Stimulated activated CD4-positive, alpha-beta T cell treated with anti-CD3 and anti-CD28 coated beads, Interleukin-15, amount 100 ng/mL, for 48 hours (primary cell): ENCODE data around the gene METRNL.

Source experiments
- DNase-seq, 2 donors: peaks; one replicate each; pipeline ENCODE4 v3.0.0-alpha.2; 2020; ENCODE audit warnings: low read depth in 2 of 2

The METRNL gene

DNA sequence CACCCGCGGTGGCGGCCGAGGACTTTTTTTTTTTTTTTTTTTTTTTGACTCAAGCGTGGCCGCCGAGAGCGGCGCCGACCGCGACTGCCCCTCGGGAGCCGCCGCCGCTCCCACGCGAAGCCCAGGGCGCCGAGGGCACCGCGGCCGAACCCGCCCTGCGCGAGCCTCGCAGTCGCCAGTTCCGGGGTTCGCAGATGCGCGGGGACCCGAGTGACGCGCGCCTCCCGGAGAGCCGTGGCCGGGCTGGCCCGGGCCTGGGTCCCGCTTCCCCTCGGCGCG lies 1.1 kb downstream of the METRNL start:
- no peak for DNase-seq

DNA sequence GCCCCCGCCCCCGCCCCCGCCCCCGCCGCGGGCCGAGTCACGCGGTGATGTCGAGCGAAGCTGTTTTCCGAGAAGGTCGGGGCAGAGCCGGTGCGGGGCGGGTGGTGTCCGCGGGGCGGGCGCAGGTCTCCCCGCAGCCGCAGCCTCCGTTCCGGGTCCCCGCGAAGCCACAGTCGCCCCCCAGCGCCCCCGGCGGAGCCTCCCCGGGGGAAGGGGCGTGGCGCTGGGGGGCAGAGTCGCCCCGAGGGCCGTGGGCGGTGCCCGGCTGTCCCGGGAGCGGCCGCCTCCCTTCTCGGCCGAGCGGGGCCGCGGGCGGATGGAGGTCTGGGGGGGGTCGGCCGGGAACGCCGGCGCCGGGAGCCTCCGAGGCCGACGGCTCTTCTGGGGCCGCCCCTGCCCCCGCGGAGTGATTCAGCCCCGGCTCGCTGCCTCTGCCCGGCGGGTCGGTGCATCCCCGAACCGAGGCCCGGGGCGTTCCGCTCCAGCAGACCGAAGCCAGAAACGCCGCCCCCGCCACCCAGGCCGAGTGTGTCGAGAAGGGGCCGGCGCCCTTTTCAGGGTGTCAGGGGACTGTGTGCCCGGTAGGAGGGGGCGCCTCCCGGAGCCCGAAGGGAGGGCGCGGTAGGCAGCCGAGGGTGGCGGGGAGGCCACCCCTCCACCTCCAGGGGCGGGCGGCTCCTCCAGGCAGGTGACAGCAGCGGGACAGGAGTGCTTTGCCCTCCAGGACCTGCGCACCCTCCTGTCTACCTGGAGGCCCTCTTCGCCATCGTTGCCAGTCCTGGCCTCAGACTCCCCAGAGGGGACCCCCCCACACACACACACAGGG lies 1.7 kb downstream of the METRNL start:
- no peak for DNase-seq

DNA sequence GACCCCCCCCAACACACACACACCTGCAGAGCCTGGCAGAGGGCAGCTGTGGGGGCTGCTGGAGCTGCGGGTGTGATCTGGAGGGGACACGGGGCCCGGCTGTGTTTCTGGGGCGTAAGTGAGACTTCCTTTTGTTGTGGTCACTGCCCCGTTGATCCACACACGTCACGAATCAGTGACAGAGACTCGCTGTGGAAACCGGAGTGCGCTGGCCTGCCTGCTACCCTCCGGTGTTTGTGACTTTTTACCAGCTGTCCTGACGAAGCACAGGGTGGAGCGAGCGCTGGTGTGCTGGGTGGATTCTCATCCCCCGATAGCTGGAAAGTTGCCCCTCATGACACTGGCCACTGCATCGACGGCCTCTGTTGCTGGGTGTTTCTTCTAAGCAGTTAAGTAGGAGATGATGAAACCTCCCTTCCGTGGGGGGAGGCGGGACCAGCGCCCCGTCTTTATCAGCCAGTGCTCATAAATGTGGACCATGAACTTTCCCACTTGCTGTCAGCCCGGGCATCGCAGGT lies 2.3 kb downstream of the METRNL start:
- no peak for DNase-seq

DNA sequence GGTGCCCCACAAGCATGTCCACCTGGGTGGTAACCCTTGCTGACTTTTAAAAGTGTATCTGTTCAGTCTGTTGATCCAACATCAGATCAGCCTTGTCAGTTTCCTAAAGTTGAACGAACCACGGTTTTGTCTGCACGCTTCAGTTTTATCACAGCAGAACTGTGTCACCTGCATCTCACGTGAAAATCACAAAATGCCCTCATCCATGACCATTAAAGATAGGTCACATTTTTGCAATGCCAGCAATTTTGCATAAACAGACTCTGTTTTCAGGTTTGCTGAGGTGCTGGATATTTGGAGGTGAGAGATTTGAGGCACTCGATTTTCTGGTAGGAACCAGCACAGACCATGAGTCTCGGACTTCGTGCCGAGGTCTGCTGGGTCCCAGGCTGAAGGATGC lies 3.0 kb downstream of the METRNL start:
- DNase-seq, result no peak

DNA sequence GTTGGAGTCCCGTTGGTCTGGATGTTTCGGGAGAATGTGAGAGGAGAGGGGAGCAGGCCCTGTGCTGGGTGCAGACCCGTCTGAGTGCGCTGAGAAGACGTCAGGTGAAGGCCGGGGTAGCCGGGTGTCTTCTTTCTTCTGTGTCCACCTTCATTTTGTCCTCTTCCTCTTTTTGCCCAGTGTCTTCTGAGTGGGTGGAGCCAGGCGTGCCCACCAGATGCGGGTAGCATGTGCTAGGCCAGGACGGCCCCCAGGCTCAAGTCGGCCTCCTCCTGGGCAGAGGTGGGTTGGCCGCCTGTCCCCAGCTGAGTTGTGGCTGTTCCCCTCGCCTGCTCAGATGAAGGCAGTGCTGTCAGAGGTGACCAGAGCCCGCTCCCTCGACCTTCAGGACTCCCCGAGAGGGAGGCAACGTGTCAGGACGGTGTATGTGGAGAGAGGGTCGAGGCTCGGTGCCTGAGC lies 3.5 kb downstream of the METRNL start:
- no peak for DNase-seq

DNA sequence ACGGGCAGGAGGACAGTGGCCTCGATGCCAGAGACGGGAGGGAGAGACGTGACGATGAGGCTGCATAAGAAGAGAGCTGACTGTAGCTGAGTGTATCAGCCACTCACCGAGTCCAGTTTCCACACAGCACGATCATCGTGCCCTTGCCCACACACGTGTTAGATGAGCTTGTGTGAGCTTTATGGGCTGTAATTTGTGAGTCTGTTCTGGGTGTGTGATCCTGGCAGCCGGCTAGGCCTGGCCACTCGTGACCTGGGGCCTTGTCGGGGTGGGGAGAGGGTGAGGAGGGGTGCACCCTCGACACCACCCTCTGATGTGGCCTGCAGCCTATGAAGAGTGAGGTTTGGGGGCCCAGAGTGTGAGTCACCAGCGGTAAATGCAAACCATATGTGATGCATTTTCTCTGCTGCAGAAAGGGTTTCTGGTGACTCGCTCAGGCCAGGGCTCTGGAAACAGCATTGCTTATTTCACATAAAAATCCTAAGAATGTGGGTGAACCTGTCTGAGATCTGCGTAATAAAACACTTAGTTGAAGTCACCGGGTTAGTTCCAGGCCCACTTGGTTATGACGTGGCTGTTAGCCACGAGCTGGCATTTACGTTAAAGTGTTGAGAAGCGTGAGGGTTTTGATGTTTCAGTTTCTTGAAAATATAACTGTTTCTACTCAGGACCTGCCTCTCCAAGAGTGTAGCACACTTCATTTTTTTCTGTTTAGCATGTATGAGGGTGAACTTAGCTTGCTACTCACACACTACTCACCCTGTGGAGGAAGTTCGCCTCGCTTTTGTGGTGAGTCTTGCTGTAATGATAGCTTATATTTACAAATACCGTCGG lies 4.2 kb downstream of the METRNL start:
- peak; percentile 35 to 59 for DNase-seq

DNA sequence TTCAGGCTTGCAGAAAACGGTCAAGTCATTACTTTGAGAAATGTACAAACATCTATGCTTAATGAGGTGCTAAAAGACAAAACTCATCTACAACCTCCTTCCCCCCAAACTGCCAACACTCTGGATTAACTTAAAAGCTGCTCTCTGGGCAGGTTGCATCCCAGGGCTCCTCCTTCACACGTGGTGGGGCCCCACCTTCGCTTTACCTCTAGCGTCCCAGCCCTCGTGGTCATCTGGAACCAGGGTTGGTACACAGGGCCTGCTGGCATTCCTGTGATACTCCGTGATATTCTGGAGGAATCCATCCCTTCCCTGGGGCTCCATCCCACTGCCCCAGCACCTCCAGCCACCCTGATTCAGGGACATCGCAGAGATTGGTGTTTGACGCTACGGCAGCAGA lies 4.8 kb downstream of the METRNL start:
- DNase-seq, result no peak

DNA sequence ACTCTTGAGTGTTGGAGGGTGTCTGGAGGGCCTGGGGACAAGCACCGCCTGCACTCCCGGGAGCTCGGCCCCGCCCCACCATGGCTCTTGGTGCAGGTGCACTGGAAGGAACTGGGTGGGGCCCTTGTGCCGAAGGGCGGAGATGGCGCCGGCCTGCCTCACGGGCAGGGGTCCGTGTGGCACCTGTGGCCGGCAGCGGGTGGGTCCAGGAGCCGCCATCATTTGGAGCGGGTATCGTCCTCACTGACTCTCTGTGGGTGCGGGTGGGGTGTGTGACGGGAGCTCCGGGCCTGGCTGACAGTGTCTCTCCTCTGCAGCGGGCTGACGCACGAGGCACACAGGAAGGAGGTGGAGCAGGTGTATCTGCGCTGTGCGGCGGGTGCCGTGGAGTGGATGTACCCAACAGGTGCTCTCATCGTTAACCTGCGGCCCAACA lies 5.2 kb downstream of the METRNL start:
- no peak for DNase-seq

DNA sequence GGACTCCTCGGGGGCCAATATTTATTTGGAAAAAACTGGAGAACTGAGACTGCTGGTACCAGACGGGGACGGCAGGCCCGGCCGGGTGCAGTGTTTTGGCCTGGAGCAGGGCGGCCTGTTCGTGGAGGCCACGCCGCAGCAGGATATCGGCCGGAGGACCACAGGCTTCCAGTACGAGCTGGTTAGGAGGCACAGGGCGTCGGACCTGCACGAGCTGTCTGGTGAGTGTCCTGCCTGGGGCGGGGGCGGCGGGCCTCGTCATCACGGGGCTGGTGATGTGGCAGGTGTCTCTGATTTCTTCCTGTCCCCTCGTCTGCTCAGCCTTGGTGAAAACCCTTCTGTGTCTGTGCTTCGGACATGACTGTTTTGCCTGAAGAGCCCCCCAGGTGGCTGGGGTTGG lies 5.7 kb downstream of the METRNL start:
- DNase-seq, result no peak

DNA sequence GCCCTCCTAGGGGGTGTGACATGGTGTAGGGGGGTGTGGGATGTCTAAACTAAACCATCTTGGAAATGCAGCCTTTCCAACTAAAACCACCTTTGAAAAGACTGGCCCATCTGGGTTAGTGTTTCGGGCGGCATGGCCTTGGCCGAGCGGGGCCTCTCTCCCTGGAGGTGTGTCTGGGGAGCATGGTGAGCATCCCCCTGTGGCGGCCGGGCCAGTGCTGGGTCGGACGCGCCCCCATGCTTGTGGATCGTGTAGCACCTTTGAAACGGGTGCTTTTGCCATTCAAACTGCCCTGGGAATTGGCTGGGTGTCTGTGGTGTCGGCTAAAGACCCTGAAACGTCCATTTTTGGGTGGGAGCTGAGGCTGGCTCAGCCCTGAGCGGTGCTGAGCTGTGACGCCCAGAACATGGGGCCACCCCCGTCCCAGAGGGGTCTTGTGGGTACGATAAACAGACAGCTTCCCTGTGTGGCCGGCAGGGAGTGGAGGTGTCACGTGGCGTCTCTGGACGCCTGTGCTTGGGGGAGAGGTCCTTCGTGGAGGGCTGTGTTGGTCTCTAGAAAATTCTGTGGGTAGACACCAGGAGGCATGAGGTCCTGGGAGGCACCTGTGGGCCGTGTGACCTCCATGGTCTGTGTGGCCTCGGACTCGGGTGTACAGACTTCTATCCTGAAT lies 6.3 kb downstream of the METRNL start:
- no peak for DNase-seq

DNA sequence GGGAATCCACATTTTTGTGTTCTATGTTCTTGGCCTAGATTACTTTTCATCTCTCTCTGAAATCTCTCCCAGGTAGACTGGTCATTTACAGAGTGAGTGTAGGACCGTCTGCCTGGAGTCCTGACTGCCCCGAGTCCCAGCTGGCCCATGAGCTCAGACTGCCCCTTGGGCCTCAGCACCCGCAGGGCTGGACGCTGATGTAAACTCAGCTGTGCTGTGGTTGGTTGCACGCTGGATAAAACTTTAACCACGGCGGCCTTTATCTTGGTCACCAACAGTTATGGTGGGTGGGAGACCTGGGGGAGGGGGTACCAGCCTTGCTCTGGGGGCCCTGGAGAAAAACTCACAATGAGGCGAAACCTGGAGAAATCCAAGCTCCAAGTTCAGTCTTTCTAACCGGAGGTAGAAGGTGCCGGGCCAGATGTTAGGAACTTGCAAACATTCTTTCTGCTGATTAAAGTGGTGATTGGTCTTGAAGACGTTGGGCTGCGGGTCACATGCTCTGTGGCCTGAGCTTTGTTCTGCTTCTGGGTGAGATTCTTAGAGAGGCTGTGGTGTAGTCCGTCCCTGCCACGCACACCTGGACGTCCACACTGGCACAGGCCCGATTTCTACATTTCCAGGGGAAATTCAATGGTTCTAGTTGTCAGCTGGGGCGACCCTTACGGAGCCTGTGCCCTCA lies 6.9 kb downstream of the METRNL start:
- DNase-seq, result no peak

DNA sequence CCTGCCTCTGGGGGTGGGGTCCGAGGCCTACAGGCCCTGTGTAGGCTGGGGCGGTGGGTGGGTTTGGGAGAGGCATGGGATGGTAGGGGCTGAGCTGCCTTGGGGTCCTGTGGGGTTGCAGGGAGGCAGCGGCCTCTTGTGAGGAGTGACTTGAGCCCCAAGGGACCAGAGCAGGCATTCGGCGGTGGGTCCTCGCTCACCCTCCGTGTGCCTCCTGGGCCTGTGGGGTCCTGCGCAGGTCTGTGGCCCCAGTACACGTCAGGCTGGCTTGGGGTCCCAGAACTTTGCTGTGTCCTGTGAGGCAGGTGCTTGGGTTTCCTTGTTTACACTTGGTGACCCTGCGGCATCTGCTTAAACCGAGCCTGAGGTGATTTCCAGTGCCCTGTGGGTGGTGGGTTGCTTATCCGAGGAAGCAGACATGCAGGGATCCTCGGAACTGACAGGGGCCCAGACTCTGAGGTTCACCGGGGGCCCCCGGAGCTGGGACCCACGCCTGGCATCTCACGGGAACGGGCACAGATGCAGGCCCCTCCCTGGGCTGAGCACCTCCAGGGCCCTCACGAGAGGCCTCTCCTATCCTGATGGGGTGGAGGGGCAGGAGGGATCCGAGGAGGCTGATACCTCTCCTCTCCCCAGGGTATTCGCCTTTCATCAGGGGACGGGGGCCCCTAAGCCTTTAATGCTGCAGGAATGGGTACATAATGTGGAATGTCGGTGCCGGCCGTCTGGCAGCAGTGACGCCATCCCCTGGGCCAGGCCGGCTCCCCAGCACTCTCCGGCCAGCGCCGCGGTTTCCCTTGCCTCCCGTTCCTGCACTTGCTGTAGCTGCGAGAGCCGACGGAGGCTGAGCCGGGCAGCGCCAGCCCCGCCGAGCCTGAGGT lies 7.7 kb downstream of the METRNL start:
- no peak for DNase-seq

DNA sequence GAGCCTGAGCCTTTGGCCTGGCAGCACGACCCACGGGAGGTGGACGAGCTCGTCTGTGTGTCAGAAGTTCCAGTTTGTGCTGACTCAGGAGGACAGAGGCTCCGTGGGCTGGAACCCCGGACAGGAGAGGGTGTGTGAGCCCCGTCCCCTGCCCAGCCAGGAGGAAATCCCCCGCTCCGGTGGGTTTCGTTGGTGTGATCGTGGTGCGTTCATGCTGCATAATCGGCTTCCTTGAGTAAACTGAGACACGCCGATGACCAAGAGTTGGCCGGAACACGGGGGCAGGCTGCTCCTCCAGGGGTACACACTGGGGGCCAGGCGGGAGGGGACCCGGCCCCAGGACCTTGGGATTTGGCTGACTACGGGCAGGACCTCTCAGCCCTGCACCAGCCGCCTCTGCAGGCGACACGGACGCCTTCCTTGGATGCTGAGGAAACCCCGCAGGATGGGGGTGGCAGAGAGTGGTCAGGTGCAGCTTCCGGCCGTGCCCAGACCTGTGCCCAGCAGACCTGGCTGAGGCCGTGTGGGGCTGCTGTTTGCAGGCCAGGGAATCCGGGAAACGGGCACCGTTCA lies 8.5 kb downstream of the METRNL start:
- no peak for DNase-seq

DNA sequence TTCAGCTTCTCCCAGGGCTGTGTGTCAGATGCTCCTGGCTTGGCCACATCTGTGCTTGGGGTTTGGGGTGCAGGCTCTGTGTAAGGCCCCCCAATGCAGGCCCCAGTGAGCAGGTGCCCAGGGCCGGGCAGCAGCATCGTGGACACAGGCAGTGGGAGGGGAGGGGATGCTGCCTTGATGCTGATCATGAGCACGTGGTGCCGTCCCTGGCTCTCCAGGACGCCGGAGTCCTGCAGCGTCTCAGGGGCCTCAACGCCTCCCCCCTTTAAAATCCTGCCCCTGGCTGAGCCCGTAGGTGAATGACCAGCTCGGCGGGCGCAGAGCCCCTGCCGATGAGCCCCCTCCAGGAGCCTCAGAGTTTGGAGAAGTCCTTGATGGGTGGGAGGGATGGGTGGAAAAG lies 9.0 kb downstream of the METRNL start:
- DNase-seq, result no peak

DNA sequence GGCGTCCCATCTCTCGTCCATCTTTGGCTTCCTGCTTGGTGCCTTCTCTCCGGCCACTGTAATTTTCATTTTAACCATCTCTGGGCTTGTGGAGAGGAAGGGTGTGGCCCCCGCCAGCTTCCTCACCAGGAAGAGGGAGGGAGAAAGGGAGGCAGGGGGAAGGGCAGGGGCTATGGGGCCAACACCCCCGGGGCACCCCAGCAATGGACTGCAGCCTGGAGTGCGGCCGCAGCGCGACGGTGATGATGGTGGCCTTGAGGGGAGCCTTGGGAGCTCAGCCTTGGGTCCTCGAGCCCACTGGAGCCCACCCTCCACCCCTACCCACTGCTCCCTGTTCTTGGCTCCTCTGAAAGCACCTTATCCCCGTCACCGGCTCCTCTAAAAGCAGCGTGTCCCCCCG lies 9.5 kb downstream of the METRNL start:
- no peak for DNase-seq

DNA sequence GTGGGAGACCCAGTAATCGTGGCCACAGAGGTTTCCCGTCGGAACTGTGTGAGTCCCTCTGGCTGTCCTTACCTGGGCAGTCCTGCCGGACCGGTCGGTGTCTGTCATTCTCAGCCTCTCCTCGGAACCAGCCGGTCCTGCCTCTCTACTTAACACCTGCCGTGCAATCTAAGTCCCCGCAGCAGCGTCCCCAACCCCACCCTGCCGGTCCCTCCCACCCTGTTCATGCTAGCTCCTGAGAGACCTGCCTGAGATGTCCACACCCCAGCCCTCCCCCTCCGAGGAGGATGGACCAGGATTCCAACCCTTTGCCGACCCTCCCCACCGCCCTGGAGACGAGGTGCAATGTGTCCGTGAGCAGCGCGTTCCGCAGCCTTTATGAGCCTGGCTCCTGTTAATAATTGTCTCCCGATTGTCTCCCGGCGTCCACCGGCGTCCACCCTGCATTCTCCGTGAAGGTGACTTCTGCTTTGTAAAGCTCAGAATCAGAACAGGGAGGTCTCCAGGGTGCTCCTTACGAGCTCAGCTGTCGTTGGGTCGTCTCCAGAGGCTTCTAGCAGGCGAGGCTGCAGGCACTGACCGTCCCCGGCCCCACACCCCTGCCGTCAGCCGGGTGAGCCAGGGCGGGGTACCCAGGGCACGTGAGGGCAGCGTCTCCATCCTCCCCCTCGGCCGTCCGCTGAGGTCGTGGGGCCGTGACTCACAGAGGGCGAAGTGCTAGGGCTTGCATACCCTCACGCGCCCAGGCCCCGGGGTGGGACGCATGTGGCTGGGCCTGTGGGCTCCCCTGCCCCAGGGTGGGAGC lies 10.1 kb downstream of the METRNL start:
- DNase-seq, result no peak

DNA sequence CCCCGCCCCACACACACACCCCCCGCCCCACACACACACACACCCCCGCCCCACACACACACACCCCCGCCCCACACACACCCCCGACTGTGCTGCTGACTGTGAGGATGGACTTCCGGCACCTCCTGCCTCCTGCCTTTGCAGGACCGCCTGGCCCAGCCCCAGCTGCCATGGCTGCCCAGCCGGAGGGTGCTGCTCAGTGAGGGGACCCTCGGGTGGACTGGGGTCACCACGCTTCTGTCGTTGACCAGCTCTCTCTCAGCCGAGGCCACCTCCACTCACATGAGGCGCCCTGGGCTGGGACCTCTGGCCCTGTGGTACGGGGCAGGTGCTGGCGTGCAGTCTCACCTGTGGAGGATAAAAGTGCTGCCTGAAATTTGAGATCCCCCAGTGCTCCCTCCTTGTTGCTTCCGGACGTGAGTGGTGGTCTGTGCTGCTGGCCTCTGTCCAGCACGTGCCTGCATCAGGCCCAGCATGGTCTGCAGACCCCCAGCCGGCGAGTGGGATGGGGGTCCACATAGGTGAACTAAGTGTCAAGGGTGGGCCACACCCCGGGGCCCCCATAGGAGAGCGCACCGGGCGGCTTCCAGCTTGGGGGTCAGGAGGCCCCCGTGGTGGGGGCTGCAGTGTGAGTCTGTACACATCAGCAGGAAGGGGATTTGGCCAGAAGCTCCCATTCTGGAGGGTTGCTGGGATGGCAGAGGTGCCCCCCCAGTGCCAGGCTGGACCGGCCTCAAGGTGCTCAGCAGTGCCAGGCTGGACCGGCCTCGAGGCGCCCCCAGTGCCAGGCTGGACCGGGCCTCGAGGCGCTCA lies 11.2 kb downstream of the METRNL start:
- no peak for DNase-seq

DNA sequence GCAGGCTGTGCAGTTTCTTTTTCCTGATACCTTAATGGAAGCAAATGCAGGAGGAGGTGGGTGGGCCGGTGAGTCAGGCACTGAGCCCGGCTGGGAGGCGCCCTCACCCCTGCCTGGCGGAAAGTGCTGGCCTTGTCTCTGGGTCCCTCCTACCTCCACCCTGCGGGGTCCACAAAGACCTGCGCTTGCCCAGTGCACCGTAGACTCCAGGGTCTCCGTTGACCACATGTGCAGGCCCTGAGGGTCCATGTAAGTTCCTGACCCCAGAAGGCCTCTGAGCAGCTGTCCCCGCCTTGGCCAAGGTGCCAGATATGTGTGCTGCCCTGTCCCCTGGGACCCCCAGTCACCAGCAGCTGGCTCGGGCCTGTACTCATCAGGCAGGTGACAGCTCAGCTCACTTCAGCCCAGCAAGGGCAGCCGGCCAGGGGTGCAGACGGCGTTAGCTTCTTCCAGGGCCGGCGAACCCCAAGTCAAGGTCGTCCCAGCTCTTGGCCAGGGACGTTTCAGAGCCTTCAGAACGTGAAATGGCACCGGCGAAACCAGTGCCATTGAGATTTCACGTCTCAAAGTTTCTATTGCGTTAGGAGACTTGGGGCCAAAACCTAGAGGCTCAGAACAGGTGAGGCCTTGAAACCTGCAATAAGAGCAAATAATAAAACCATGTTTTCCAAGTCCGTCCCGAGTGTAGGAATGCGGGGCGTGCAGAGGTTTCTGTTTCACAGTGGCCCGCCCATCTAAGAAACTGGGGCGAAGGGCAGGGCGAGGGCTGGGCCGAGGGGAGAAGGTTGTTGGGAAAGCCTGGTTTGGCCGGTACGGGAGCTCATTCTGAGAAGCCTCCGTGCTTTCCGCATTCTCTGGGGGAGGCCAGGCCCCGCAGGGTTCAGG lies 12.1 kb downstream of the METRNL start:
- DNase-seq, result no peak
